Measurements from ENCODE around the gene TCHP.
"Not testable (repeated sequence)": the region's sequence is repeated elsewhere in the genome, so short reads cannot be mapped to it uniquely, and the experiment has no call there.

TCHP gene

GRCh38 chr12:109899783-109900751 is at the start of gene TCHP:
Gene TCHP (plus strand): TSS chr12:109900274. CDS start chr12:109903027, 2,753 bp downstream.
- DNase-seq (ENCODE audit: low spot score): peak; percentile 87

- DNase-seq (ENCODE audit: low spot score): not testable (repeated sequence)
Observed at GRCh38 chr12:109850518-109850917, 49.6 kb upstream of the TCHP start.

GRCh38 chr12:109855377-109855776 is 44.7 kb upstream of the TCHP start:
- no peak for DNase-seq (ENCODE audit: low spot score)

- no peak for DNase-seq (ENCODE audit: low spot score)
Observed at GRCh38 chr12:109857715-109858114, 42.4 kb upstream of the TCHP start.

GRCh38 chr12:109858764-109859163 is 41.3 kb upstream of the TCHP start:
- no peak for DNase-seq (ENCODE audit: low spot score)

GRCh38 chr12:109860977-109861376 is 39.1 kb upstream of the TCHP start:
- DNase-seq (ENCODE audit: low spot score): no peak

GRCh38 chr12:109861689-109862314 is 38.3 kb upstream of the TCHP start:
- DNase-seq (ENCODE audit: low spot score): no peak

GRCh38 chr12:109862491-109862890 is 37.6 kb upstream of the TCHP start:
- not testable (repeated sequence) for DNase-seq (ENCODE audit: low spot score)

- no peak for DNase-seq (ENCODE audit: low spot score)
Observed at GRCh38 chr12:109863847-109864712, 36.0 kb upstream of the TCHP start.

GRCh38 chr12:109864916-109865315 is 35.2 kb upstream of the TCHP start:
- no peak for DNase-seq (ENCODE audit: low spot score)

- no peak for DNase-seq (ENCODE audit: low spot score)
Observed at GRCh38 chr12:109868182-109869051, 31.7 kb upstream of the TCHP start.

GRCh38 chr12:109870648-109871047 is 29.4 kb upstream of the TCHP start:
- DNase-seq (ENCODE audit: low spot score): no peak

- DNase-seq (ENCODE audit: low spot score): no peak
Observed at GRCh38 chr12:109871668-109872314, 28.3 kb upstream of the TCHP start.

- DNase-seq (ENCODE audit: low spot score): no peak
Observed at GRCh38 chr12:109873653-109874052, 26.4 kb upstream of the TCHP start.

- DNase-seq (ENCODE audit: low spot score): no peak
Observed at GRCh38 chr12:109875572-109876131, 24.4 kb upstream of the TCHP start.

- no peak for DNase-seq (ENCODE audit: low spot score)
Observed at GRCh38 chr12:109876406-109876805, 23.7 kb upstream of the TCHP start.

GRCh38 chr12:109877504-109878246 is 22.4 kb upstream of the TCHP start:
- DNase-seq (ENCODE audit: low spot score): no peak

GRCh38 chr12:109878247-109878625 is 21.8 kb upstream of the TCHP start:
- no peak for DNase-seq (ENCODE audit: low spot score)

GRCh38 chr12:109878749-109879148 is 21.3 kb upstream of the TCHP start:
- DNase-seq (ENCODE audit: low spot score): no peak
